ENCODE measurements around the gene ANO7.

Gene ANO7

GRCh38 chr2:241159116-241159515 lies 29.4 kb upstream of the ANO7 start:
- DNase-seq = no peak

GRCh38 chr2:241160318-241160717 lies 28.2 kb upstream of the ANO7 start:
- DNase-seq = no peak

- no peak for DNase-seq
Measured at GRCh38 chr2:241161646-241162281, 26.7 kb upstream of the ANO7 start.

GRCh38 chr2:241163601-241164118 lies 24.8 kb upstream of the ANO7 start:
- no peak for DNase-seq

GRCh38 chr2:241168366-241168765 lies 20.1 kb upstream of the ANO7 start:
- DNase-seq = no peak

- no peak for DNase-seq
Measured at GRCh38 chr2:241173557-241173956, 14.9 kb upstream of the ANO7 start.

- no peak for DNase-seq
Measured at GRCh38 chr2:241177526-241178334, 10.7 kb upstream of the ANO7 start.

GRCh38 chr2:241178961-241179360 lies 9.5 kb upstream of the ANO7 start:
- no peak for DNase-seq

GRCh38 chr2:241179899-241180298 lies 8.6 kb upstream of the ANO7 start:
- no peak for DNase-seq

- no peak for DNase-seq
Measured at GRCh38 chr2:241180495-241180894, 8.0 kb upstream of the ANO7 start.

GRCh38 chr2:241182126-241182525 lies 6.4 kb upstream of the ANO7 start:
- DNase-seq = no peak

- no peak for DNase-seq
Measured at GRCh38 chr2:241182531-241183133, 5.8 kb upstream of the ANO7 start.

GRCh38 chr2:241183221-241183620 lies 5.3 kb upstream of the ANO7 start:
- DNase-seq = no peak

GRCh38 chr2:241184901-241185300 lies 3.6 kb upstream of the ANO7 start:
- DNase-seq = no peak

GRCh38 chr2:241185961-241186360 lies 2.5 kb upstream of the ANO7 start:
- DNase-seq = no peak

- DNase-seq = no peak
Measured at GRCh38 chr2:241187101-241187917, 1.2 kb upstream of the ANO7 start.

- DNase-seq = no peak
Measured at GRCh38 chr2:241187918-241188234, 601 bp upstream of the ANO7 start.

GRCh38 chr2:241189093-241189855 lies 797 bp downstream of the ANO7 start:
- no peak for DNase-seq

GRCh38 chr2:241189856-241190201 lies 1.4 kb downstream of the ANO7 start:
- DNase-seq = no peak

GRCh38 chr2:241190291-241190981 lies 2.0 kb downstream of the ANO7 start:
- no peak for DNase-seq

- DNase-seq = no peak
Measured at GRCh38 chr2:241191081-241191480, 2.6 kb downstream of the ANO7 start.

- no peak for DNase-seq
Measured at GRCh38 chr2:241193271-241193670, 4.8 kb downstream of the ANO7 start.
